Lower leg skin (tissue), 3 donors: ENCODE data around the gene TRAF7.

Source experiments
- CTCF ChIP-seq, 3 donors: fragments of 450-650 bp; IDR thresholded peaks; one replicate each; pipeline ENCODE4 v1.5.1; 2016; ENCODE audit warnings: antibody characterized with exemption in 3 of 3, mild to moderate bottlenecking in 3 of 3, moderate library complexity in 2 of 3
- POLR2A ChIP-seq, 2 donors: fragments of 450-650 bp; IDR thresholded peaks; one replicate each; pipeline ENCODE4 v1.6.1; 2016 to 2017; ENCODE audit warnings: antibody characterized with exemption in 2 of 2, mild to moderate bottlenecking in 1 of 2, moderate library complexity in 1 of 2

- TF ChIP-seq CTCF (IDR thresholded peaks at IDR 0.05) (no peak), POLR2A (IDR thresholded peaks at IDR 0.05) (no peak)
Measured at GRCh38 chr16:2187212-2187611, 31.6 kb downstream of the TRAF7 start.
